Erythroblast (primary cell): Measurements from ENCODE around the gene PCA3.
A peak's percentile ranks its signal among the peaks of the same experiment; 100 is the strongest.

Source experiments
- DNase-seq, 2 experiments: peaks; one replicate each; lab custom pipeline; 2025; lab: John Stamatoyannopoulos, UW
- GATA1 ChIP-seq: IDR thresholded peaks from 2 replicates; pipeline ENCODE4 v1.6.1; 2011; ENCODE audit warnings: low read depth, mild to moderate bottlenecking, control low read depth, low read length, moderate library complexity
- POLR2A ChIP-seq: IDR thresholded peaks from 2 replicates; pipeline ENCODE4 v1.6.1; 2011; ENCODE audit warnings: mild to moderate bottlenecking, low read length

PCA3 gene

GRCh38 chr9:76785501-76785900 is 21.3 kb downstream of the PCA3 start:
- no peak for DNase-seq
- no peak for TF ChIP-seq GATA1
- no peak for TF ChIP-seq POLR2A

DNA sequence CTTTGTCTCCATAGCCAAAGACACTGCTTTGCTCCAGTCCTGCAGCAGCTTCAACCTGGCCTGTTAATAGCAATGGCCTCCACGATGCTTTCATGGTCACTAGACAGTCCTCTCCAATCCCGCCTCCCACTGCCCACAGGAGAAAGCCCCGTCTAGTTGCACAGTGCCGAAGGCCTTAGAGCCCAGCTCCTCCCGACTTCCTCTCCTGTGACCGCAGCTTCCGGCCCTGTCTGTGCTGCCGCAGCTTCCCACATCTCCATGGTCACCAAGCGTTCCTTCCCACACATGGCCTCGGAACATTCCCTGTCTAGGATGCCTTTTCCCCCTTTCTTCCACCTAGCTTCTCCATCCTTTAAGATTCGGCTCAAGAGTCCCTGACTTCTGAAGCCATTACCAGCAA is 23.4 kb downstream of the PCA3 start:
- TF ChIP-seq GATA1 (no peak), POLR2A (no peak)
- no peak for DNase-seq

DNA sequence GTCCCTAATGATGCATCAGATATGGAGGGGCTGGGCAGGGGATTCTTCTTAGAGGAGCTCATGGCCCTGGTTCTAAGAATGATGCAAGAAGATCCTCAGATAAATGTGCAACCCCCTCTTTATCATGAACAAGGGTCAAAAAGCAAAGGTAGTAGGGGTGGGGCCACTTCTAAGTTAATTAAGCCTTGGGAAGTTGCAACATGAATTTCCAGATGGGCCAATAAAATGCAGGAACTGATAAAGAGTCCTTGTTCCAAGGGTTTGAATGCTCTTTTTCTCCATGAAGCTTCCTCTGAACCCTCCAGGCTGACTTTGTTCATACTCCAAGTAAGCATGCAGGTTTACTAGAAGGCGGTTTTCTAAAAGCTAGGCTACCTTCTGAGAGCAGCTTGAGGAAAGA is 25.6 kb downstream of the PCA3 start:
- TF ChIP-seq GATA1 (no peak), POLR2A (no peak)
- no peak for DNase-seq

DNA sequence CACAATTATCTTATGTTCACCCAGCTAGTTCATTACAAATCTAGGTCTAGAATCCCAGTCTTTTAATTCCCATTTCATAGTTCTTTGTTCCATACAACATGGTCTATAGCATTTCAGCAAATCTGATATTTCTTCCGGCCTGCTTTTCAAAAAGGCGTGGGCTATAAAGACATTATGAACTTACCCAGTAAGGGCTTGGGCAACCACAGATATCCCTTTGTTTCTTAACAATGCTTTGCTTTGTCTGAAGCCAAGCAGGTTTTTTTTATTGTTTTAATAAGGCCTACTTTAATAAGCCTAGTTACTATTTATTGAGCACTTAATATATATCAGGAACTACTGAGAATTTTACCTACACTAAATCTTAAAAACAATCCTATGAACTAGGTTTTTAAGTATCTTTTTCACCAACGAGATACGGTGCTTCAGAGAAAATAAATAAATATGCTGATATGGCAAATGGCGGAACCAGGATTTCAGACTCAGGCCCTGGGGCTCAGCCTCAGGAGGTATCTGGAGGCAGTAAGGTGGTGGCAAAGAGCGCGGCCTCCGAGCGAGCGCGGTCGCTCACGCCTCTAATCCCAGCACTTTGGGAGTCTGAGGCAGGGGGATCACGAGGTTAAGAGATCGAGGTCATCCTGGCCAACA is 29.7 kb downstream of the PCA3 start:
- TF ChIP-seq POLR2A (no peak), GATA1 (no peak)
- DNase-seq: no peak

GRCh38 chr9:76796296-76796695 is 32.1 kb downstream of the PCA3 start:
- DNase-seq: no peak
- no peak for TF ChIP-seq POLR2A
- TF ChIP-seq GATA1: no peak

- DNase-seq: no peak
- TF ChIP-seq POLR2A: no peak
- no peak for TF ChIP-seq GATA1
These were observed 34.3 kb downstream of the PCA3 start for GRCh38 chr9:76798527-76798926.

- no peak for DNase-seq
- TF ChIP-seq POLR2A (no peak), GATA1 (no peak)
These were observed 35.2 kb downstream of the PCA3 start for GRCh38 chr9:76799473-76799872.

DNA sequence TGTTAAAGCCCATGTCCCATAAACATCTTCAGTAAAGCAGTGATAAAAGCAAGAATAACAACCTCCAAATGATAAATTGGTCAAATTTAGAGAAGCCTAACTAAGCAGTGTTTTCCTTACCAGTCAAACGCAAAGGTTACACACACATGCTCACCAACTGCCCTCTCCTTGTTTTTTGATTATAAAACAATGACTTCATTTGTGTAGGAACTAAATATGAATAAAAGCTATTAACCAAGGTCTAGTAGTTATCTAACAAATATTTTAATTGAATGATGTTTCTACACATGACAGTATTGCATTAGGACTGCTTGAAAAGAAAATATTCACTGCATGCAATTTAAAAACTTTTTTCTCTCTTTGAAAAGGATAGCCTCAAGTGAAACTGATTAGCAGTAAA is 36.7 kb downstream of the PCA3 start:
- no peak for DNase-seq
- TF ChIP-seq POLR2A (no peak), GATA1 (no peak)

- TF ChIP-seq GATA1 (no peak), POLR2A (no peak)
- no peak for DNase-seq
These were observed 38.8 kb downstream of the PCA3 start for GRCh38 chr9:76803083-76803482.

DNA sequence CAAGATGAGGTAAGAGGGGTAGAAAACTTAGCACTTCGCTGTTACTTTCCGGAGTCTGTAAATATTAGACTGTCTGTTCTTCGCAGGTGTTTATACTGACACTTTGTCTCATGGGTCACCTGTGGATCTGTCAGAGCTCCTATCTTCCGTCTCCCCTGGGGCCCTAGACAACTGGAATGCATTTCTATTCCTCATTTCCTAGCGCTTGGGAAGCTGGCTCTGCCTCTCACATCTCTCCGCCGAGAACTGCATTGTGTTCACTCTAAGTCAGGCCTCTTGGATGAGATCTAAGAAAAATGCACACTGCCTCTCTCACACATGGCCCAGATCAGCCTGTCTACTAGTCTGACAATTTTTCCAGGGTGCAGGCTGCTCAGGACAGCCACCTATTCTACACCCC is 39.5 kb downstream of the PCA3 start:
- no peak for DNase-seq
- TF ChIP-seq POLR2A (no peak), GATA1 (no peak)

- TF ChIP-seq POLR2A (no peak), GATA1 (no peak)
- no peak for DNase-seq
These were observed 44.4 kb downstream of the PCA3 start for GRCh38 chr9:76808636-76809035.

GRCh38 chr9:76810377-76810957 is 46.2 kb downstream of the PCA3 start:
- DNase-seq: peak; percentile 34 to 64

DNA sequence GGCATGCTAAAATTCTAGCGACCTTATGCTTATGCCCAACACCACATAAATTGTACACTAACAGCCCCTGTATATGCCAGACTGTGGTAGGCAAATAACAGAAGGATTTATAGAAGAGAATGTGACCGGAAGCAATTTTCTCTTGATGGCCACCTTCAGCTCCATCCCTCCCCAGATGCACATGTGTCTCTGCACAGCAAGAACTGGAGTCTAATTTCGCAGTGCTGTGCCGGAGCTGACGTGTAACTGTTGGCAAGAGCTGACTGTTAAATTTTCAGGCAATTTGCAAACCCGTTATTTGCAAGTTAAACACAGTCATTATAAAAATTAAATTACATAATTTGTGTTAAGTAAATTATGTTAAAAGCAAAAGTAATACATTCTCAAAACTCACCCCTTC is 48.4 kb downstream of the PCA3 start:
- no peak for DNase-seq
- TF ChIP-seq GATA1 (no peak), POLR2A (no peak)

More at GRCh38 chr9:76810377-76810957, 46.2 kb downstream of the PCA3 start:
- TF ChIP-seq GATA1 (no peak), POLR2A (no peak)

GRCh38 chr9:76817489-76817888 is 53.3 kb downstream of the PCA3 start:
- no peak for TF ChIP-seq POLR2A
- TF ChIP-seq GATA1: no peak
- DNase-seq: peak in 1 of 2 experiments; percentile 14

DNA sequence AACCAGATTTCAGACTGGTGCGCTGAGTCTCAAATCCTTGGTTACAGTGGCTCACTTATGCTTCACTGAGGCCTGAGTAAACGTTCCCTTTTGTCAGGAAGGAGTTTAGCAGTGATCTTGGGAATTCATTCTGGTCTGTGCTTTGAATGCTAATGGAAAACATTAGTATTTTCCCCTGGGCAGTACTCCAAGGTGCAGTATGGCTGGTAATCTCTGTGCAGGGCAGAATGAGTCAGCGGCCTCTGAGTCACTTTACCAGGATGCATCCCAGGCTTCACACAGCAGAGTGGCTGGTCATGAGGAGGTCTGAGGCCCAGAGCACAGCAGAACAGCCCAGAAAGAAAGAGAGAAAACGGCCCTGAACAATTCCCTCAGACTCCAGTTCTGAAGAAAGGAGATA is 54.0 kb downstream of the PCA3 start:
- no peak for TF ChIP-seq POLR2A
- peak in 1 of 2 experiments; percentile 37 for DNase-seq

DNA sequence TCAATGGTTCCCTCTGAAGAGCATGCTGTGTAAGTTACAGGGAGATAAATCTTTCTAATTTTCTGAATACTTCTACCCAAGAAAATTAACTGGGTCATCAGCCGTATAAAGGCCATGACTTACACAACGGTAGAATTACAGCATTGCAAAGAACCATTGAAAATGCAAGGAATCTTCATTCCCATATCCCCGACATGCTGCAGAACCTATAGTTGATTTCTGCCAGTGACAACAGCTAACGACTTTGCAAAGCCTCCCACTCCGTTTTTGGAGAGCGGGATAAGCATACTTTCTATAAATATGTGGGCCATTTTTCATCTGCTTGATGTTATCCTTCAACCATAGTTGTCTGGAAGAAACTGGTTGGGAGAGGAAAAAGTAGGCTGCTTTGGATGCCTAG is 56.2 kb downstream of the PCA3 start:
- no peak for TF ChIP-seq POLR2A
- no peak for TF ChIP-seq GATA1
- DNase-seq: no peak
